ENCODE data around the gene CRYBG1.
"Not testable (repeated sequence)": the region's sequence is repeated elsewhere in the genome, so short reads cannot be mapped to it uniquely, and the experiment has no call there.

Gene CRYBG1

DNA sequence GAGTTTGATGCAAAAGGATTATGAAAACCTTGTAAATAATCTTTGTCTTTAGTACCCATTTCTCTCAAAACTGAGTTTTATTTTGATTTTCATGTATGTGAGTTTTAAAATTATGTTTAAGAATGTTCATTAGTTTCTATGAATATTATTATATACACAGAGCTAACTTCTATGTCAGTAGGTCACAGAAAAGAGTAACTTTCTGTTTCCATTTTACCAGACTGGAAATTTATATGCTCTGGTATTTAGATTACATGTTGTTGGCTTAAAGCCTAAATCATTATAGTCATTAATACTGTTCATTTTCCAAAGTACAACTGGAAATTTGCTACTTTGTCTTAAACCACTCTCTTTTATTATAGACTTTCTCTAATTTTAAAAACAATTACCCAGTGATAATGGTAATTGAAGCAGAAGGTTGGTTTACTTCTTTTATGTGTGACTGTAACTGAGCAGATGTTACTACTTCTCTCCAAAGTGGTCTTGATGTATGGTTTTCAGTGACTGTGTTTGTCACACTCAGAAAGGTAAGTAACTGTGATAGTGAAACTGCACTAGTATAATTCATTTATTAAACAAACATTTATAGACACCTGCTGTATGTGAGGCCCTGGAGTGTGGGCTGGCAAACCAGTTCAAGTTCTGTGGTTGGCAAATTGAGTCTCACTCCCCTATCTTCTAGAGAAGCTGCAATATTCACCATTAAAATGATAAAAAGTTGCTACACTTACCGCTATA, 13.2 kb downstream of the CRYBG1 start:
- DNase-seq: no peak

DNA sequence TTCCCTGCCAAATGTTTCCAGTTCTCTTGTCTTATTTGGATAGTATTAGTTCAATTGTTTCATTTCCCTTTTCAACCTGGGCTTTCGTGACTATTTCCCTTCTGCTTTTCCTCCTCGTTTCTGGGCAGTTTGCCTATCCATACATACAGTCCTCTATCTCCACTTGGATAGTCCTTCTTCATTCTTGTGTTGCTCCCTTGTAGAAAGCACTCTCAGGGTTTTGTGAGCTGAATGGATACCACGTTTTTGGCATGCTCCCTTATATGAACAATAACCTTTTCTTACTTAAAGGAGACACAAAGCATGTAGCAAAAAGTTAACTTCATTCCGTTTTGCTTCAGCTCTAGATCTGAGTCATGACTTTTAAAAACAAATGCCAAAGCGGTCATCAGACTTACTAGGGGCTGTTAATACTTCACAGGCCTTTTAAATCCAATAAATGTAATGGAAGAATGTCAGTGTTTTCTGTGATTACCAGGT, 16.6 kb downstream of the CRYBG1 start:
- DNase-seq: no peak

DNA sequence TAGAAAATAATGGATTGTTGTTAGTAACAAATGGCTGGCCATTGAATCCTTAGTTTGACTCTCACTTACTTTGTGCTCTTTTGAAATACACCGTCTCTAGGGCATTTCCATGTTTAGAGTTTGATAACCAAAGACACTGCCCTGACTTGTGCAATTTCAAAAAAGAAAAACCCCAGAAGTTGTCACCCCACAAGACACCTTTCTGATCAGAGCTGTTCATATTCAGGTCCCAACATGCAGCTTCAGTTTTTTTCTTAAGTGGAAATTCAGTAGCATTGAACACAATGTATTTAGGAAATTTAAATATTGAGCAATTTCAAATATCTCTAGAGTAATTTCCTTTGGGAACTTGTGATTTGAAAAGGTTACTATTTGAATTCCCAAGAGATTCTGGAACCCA, 19.4 kb downstream of the CRYBG1 start:
- DNase-seq: no peak

DNA sequence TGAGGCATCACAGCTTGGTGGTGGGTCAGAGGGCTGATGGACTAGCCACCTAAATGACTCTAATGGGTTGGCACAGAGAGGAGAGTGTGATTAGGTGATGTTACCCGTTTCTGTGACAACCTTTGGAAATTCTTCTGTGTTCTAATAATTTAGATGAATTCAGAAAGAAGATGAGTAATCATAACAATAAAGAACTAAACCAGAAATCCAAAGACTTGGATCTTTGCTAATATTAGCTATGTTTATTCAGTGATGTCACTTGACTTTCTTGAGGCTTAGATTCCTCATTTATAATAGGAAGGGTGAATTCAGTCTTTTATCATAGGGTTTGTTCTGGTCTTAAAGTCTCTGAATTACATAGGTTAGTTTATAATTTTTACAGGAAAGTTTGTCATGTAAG, 19.9 kb downstream of the CRYBG1 start:
- no peak for DNase-seq

DNA sequence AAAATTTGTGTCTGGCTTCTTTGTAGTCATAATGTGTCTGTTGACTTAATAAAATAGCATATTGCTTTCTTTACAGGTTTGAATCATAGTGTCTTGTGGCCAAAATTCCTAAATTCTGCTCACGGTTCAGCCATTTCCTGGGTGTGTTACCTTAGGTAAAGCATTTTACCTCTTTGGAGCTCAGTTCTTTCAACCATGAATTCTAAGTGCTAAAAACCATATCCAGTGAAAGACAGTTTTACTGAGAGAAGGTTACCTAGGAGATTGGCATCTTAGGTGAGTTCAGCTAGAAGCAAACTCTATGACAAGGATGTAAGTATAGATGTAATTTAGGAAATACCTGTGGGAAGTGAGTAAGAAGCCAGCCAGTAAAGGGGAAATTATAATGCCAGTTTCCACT, 20.7 kb downstream of the CRYBG1 start:
- no peak for DNase-seq

DNA sequence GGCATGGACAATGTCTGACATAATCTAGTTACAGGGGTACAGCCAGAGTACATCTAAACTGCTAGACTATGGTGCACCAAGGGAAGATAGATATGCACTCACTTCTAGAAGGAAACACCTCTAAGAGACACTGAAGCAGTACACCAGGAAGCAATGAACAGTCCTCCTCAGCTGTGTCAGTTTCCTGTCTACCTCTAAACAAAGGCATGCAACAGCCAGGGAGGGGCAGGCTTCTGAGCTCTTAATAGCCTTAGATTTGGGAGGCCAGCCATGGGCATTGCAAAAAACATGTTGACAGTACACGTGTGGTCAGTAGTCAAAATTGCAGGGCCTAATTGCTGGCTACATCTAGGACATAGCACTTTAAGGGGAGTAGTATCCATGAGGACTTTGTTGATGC, 21.4 kb downstream of the CRYBG1 start:
- no peak for DNase-seq

DNA sequence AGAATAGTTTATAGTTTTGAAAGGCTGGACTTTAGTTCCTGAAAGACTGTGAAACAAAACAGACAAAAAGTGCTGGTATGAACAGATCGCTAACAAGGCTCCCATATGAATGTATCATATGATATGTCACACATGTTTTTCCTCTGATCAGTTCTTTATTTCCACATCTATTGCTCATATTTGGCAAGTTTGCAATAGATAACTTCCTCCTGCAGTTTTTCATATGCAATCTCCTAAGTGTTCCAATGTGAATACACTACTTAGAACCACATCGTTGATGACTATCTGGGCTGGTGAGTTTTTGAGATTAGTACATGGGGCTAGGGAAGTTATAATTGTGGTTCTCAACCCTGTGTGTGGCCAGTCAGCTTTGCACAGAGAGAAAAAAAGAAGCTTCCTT, 23.1 kb downstream of the CRYBG1 start:
- DNase-seq: no peak

DNA sequence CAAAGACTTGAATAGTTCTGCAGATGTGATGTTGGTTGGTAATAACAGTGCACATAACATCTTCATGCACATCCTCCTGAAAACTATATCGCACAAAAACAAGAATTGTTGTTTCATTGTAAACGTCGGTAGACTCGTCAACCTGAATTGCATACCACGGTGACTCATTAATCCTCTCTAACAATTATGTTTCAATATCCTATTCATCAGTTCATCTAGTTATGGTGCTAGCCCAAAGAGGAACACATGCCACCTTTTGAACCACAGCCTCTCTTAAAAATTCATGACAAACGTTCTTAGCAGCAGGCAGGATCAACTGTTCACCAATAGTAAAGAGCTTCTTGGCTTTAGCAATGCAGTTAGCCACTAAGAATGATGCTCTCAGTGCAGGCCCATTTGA, 25.0 kb downstream of the CRYBG1 start:
- no peak for DNase-seq

DNA sequence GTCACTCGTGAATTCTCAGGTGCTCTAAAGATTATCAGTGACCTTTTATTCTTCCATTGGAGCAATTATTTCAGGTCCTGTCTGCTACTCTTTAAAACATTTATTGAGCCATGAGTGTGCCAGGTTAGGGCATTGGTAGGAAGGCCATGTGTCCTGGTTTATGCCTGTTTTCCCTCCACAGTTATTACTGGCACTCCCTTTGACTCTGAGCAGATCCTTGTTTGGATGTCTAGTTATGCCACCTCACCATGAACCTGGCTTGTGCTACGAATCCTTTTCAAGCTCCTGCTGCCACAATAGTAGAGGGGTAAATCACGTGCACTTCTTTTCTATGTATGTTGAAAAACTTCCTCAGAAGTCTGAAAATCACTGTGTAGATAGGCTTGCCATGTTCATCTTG, 27.4 kb downstream of the CRYBG1 start:
- DNase-seq: no peak

DNA sequence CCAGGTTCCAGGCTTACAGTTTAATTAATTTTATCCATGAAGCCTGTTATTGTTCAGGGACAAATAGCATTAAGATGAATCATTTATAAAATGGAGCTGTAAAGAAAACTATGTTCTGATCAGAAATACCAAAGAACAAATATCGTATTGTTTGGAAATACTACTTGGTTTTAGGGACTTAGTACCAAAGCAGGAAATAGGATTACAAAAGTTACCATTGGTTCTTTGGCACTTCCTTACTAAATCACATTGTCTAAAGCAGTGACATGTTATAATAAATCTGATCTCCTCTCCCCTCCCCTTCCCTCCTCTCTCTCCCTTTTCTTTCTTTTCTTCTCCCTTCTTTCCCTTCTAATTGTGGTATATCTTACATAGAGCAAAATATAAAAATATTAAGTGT, 29.6 kb downstream of the CRYBG1 start:
- DNase-seq: no peak

DNA sequence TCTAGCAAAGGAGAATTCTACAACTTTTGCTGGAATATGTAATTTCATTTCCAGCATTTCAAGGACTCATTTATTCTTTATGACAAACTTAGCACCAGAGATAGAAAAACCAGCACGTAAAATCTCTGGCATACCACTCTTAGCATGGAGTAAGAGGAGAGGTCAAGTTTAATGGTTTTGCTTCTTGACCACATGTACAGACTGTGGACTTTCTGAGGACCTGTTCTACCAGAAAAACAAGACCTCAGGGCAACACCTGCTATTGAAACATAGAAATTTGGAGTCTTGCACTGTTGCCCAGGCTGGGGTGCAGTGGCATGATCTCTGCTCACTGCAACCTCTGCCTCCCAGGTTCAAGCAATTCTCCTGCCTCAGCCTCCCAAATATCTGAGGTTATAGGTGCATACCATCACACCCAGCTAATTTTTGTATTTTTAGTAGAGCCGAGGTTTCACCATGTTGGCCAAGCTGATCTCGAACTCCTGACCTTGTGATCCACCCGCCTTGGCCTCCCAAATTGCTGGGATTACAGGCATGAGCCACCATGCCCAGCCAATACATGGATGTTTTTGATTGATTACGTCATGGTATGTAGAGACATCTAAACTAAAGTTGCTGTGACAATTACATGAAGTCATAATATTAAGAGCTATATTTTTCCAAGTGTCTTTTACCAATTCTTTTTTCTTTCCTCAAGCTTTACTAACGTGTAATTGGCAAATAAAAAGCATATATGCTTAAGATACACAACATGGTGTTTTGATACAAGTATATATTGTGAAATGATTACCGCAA, 36.1 kb downstream of the CRYBG1 start:
- DNase-seq: no peak

DNA sequence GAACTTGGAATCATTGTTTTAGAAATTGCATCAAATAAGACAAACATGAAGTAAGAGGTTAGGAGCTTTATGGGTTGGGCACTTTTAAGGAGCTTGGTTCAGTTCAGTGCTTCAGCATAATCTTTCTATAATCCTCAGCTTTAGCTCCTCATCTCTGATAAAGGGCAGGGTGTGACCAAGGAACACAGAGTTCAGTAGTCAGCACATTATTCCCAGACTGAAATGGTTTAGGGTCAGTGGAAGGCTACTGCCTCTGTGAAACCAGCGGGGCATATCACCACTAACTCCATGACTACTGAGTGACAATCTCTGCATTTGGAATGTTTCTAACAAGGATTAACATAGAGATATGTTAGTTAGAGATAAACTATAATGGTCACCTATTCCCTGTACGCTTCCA, 36.9 kb downstream of the CRYBG1 start:
- no peak for DNase-seq

DNA sequence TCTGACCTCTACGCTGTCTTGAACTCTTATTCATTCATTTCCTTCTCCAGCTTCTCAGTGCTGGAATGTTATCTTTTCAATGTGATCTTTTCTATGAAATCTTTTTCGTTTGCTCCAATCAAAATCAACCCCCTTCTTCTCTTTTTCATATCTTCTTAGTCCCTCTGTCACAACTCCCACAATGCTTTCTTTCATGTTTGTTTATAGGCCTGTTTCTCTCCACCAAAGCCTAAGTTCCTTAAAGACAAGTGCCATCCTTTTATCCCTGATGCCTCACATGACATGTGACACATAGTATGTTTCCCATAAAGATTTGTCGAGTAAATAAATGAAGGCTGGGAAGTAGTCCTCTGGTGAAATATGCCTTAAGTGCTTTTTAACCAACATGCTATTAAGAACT, 38.1 kb downstream of the CRYBG1 start:
- DNase-seq: no peak

DNA sequence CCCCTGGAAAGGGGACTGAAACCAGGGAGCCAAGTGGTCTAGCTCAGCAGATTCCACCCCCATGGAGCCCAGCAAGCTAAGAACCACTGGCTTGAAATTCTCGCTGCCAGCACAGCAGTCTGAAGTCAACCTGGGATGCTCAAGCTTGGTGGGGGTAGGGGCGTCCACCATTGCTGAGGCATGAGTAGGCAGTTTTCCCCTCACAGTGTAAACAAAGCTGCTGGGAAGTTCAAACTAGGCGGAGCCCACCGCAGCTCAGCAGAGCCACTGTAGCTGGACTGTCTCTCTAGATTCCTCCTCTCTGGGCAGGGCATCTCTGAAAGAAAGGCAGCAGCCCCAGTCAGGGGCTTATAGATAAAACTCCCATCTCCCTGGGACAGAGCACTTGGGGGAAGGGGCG, 44.5 kb downstream of the CRYBG1 start:
- DNase-seq: not testable (repeated sequence)

DNA sequence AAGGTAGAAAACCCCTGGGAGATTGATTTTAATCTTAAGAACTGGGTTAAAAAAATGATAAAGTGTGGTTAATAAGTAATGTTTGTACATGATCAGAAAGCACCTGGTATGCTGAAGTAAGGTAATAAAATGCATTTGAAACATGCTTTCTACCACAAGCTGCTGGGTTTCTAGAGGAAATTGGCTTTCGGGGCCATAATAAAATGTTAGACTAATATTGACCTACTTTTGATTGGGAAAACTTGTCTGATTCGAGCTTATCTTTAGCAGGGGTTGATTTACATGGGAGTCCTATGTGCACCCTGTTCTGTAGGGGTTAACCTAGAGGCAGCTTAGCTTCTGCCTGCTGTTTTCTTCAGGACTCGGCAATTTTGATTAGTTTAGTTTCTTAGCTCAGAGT, 50.5 kb downstream of the CRYBG1 start:
- no peak for DNase-seq

DNA sequence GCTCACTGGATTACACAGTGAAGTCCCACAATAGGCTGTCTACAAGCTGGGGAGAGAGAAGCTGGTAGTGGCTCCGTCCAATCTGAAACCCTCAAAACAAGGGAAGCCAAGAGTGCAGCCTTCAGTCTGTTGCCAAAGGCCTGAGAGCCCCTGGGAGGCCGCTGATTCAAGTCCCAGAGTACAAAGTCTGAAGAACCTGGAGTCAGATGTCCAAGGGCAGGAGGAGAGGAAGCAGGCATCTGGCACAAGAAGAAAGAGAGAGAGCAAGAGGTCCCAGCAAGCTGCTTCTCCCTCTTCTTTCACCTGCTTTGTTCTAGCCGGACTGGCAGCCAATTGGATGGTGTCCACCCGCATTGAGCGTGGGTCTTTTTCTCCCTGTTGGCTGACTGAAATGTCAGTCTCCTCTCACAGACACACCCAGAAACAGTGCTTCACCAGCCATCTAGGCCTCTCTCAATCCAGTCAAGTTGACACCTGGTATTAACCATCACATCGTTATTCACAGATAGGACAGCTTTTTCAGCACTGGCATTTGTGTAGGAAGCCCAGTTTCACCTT, 51.2 kb downstream of the CRYBG1 start:
- no peak for DNase-seq

DNA sequence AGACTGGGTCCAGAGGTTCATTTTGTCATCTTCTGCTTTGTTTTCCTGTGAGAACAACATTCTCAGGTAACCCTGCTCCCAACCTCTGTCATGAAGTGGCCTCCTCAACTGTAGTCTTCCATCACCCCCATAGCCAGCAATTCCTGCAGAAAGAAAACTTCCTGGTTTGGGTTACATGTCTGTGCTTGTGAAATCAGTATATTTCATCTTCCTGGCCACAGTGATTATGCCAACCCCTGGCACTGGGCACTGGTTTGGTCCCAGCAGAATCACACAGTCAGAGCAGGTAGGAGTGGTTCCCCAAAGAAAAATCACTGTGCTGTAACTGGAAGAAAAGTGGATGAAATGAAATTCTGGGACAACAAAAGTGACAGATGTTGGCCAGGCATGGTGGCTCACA, 52.5 kb downstream of the CRYBG1 start:
- DNase-seq: no peak

DNA sequence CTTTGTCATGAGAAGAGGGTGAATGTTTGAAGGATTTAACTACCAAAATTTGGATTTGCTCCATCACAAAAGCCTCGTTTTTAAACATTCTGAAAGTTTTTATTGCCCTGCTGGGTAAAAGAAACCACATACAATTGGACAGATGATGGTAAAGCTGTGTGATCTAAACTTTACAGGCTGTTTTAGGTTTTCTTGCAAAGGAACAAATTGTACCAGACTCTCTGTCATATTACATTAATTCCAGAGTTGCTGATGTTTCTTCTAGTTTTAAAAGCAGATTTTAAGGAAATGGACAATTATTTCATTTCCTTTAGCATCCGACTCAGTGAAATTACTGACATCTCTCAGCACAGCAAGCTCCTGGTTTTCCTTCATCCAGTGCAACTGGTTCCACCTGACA, 53.2 kb downstream of the CRYBG1 start:
- DNase-seq: no peak

DNA sequence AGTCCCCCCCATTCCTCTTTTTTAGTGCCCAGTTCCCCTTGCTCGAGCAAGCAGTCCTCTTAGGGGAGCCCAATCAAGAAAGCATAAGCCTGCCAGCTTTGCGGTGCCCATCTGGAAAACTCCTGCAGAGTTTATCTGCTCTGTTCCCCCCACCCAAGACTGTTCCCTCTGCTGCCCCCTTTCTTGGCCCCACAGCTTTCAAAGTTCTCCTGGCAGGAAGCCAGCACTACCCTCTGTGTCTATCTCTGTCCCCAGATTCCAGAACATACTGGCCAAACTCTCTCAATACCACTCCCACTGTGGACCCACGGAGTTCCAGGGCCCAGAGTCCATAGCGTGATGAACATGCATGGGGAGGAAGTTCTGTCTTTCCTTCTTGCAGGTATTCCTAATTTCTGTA, 55.4 kb downstream of the CRYBG1 start:
- DNase-seq: no peak

DNA sequence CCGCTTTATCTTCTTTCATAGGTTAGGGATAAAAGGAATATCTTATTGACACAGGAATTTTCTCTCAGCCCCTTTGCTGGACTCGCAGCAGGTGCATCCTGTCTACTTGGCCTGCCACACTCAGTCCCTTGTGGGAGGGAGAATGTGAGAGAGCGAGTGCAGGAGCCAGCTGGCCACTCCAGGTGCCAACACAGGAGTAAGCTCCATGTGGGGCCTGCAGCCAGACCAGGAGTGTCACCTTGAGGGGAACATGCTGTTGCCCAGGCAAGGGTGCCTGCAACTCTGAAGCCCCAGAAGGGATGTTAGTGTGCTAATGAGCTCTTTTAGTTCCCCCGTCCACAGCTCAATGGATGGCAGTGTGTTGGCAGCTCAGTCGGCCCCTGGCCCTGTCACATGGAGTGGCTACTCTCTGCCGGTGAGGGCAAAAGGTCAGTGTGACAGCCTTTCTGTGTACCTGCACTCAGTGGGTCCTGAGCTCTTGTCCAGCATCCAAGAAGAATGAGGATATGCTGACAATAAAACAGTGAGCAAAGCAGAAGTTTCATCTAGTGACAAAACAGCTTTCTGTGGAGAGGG, 57.1 kb downstream of the CRYBG1 start:
- no peak for DNase-seq

DNA sequence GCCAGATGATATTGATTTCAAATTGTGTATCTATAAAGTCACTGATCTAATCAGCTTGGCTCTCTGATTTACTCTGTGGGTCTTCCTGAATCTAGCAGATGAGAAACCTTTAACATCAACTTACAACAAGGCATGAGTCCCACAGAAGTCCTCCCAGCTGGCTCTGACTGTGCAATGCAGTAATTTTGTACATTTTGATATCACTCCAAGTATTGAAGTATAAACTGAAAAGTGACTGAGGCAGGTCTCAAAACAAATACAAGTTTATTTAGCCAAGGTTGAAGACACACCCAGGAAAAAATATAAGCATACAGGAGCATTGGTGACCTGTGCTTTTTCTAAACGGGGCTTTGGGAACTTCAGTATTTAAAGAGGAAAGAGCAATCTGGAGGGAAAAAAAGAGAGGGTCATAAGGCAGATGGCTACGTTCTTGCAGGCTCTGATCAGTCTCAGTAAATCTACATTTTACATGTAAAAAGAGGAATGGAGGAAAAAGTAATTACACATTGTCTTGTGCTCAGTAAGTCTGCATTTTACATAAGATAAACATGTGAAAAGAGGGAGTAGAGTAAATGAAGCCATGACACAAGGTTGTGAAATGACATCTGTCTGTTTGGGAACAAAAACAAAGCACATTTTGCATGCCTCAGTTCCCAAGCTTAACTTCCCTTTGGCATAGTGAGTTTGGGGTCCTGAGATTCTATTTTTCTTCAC, 59.5 kb downstream of the CRYBG1 start:
- DNase-seq: no peak

DNA sequence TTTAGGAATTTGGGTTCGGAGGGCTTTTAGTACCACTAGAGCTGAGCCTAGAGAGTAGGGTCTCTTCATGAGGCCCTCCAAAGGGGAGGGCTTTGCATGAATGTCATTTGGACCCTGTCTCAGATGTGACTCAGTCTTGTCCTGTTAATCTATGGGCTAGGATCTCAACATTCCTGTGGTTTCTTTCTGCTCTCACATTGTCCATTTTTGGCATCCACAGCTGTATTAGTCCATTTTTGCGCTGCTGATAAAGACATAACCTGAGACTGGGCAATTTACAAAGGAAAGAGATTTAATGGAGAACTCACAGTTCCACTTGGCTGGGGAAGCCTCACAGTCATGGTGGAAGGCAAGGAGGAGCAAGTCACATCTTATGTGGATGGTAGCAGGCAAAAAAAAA, 61.0 kb downstream of the CRYBG1 start:
- DNase-seq: no peak

DNA sequence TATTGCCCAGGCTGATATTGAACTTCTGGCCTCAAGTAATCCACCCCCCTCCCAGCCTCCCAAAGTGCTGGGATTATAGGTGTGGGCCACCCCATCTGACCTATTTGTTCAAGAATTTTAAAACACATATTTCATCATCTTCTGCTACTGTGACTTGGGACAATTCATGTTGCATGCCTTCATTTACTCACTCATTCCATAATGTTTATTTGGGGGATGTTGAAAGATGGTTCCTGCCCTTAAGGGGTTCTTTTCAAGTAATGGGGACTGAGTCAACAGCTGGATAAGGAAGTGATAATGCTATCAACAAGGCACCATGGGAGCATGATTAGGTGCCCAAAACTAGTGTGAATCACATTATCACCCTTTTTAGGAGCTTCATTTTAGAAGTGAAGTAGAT, 62.0 kb downstream of the CRYBG1 start:
- DNase-seq: no peak
